Bronchial epithelial cell (primary cell): ENCODE measurements around the gene DMBX1. TPM values are rescaled to one million over a fixed set of nuclear protein-coding genes. Genes with fewer than 3 reads are reported as not detected.

Experiments
- DNase-seq: peaks from one replicate; pipeline ENCODE4 v3.0.0-alpha.2; 2010; ENCODE audit warnings: low read depth
- FAIRE-seq: peaks from 2 replicates; lab custom pipeline; 2011; peaks lifted over from hg19 to GRCh38; lab: Jason Lieb, UNC
- H3K27me3 ChIP-seq: 2 replicates; pipeline ENCODE4 v1.5.1; 2011; ENCODE audit warnings: low read length; ENCODE audit not compliant: control insufficient read depth, insufficient read depth
- H3K36me3 ChIP-seq: 2 replicates; pipeline ENCODE4 v1.5.1; 2011; ENCODE audit warnings: low read length; ENCODE audit not compliant: control insufficient read depth, insufficient read depth
- H3K4me3 ChIP-seq: 2 replicates; pipeline ENCODE4 v1.5.1; 2011; ENCODE audit warnings: mild to moderate bottlenecking, low read depth, low read length, control low read depth
- total RNA-seq: library from RNA; depleted of rRNA; stranded (reverse); fragments of >200 nt; gene quantifications from 2 replicates; pipeline ENCODE4 v1.2.1, GENCODE V29; 2014
- TF ChIP-seq, protein P1 (sequence below): IDR thresholded peaks from 2 replicates; pipeline ENCODE4 v1.5.1; 2011; ENCODE audit warnings: mild to moderate bottlenecking, moderate library complexity, low read length, control low read depth, inconsistent platforms; ENCODE audit not compliant: insufficient read depth, severe bottlenecking

Gene DMBX1
- total RNA-seq, 1 donor from 2014 or later, result not detected

DNA sequence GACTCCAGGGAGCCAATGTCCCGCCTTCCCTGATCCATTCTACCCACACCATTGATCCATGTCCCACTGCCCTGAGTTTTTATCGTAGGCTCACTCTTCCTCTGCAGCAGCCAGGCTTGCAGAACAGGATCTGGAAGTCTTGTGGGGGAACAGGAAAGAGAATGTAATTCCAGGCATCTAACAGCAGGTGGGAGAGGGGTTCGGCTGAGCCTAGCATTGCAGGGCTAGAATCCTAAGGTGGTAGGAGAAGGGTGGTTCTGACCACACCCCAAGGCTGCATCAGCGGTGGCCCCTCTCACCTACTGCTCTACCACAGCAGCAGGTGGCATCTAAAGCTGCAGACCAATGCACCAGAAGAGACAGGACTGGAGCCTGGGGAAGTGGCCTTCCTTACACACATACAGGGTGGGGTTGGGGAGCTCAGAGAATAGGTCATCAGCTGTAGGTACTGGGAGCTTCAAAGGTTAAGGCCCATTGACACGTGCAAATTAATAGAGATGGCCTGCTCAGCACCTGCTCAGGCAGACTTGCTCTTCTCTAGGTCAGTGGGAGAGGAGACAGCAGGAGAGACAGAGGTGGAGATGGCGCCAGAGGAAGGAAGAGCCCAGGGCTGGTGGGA lies 41.3 kb downstream of the DMBX1 start:
- no peaks in the 10 kb centered on the region for H3K36me3 ChIP-seq
- H3K4me3 ChIP-seq, result no peak overlapping the region
- TF ChIP-seq, protein P1, sequence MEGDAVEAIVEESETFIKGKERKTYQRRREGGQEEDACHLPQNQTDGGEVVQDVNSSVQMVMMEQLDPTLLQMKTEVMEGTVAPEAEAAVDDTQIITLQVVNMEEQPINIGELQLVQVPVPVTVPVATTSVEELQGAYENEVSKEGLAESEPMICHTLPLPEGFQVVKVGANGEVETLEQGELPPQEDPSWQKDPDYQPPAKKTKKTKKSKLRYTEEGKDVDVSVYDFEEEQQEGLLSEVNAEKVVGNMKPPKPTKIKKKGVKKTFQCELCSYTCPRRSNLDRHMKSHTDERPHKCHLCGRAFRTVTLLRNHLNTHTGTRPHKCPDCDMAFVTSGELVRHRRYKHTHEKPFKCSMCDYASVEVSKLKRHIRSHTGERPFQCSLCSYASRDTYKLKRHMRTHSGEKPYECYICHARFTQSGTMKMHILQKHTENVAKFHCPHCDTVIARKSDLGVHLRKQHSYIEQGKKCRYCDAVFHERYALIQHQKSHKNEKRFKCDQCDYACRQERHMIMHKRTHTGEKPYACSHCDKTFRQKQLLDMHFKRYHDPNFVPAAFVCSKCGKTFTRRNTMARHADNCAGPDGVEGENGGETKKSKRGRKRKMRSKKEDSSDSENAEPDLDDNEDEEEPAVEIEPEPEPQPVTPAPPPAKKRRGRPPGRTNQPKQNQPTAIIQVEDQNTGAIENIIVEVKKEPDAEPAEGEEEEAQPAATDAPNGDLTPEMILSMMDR, result peak; percentile 35
- no peak for FAIRE-seq
- DNase-seq, result peak; percentile 50
- no peaks in the 10 kb centered on the region for H3K27me3 ChIP-seq

- DNase-seq, result no peak
- FAIRE-seq, result no peak
- peaks cover 1% of the 10 kb centered on the region for H3K27me3 ChIP-seq
- no peak overlapping the region for H3K4me3 ChIP-seq
- TF ChIP-seq, protein P1, result no peak
- no peaks in the 10 kb centered on the region for H3K36me3 ChIP-seq
These were observed 42.5 kb downstream of the DMBX1 start for GRCh38 chr1:46532095-46532494.

DNA sequence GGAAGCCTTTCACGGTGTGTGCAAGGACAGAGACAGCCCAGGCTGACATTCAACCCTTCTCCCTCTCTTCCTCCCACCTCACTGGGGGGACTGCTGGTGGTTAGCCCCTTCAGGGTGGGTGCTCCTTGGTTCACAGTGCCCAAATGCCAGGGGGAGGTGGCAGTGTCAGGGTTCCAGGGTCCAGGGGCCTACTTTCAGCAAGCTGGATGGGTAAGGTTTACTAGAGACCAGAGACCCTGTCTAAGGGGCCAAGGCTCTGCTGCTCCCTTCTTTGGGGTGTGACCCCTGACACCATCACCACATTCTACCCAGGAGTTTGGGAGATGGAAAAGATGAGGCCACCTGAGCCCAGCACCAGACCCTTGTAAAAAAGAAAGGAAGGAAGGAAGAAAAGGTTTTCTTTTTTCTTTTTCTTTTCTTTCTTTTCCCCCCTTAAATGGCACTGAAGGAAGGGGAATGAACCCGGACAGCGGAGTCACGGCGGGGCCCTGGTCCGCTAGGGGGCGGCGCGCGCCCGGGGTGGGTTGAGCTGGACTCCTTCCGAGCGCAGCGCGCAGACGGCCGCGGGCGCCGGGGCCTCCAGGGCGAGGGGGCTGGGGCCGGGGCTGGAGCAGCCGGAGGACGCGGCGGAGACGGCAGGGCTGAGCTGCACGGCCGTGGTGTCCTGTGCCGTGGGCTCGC lies 43.0 kb downstream of the DMBX1 start:
- no peak for DNase-seq
- H3K27me3 ChIP-seq, result peaks cover 1% of the 10 kb centered on the region
- FAIRE-seq, result no peak
- H3K4me3 ChIP-seq, result peak overlapping the region; percentile 19
- TF ChIP-seq, protein P1, result peak; percentile 63
- no peaks in the 10 kb centered on the region for H3K36me3 ChIP-seq

- TF ChIP-seq, protein P1, result no peak
- Histone ChIP-seq H3K4me3 (peak overlapping the region; percentile 19), H3K27me3 (peaks cover 1% of the 10 kb centered on the region), H3K36me3 (no peaks in the 10 kb centered on the region)
- no peak for DNase-seq
- no peak for FAIRE-seq
These were observed 43.7 kb downstream of the DMBX1 start for GRCh38 chr1:46533179-46533864.

DNA sequence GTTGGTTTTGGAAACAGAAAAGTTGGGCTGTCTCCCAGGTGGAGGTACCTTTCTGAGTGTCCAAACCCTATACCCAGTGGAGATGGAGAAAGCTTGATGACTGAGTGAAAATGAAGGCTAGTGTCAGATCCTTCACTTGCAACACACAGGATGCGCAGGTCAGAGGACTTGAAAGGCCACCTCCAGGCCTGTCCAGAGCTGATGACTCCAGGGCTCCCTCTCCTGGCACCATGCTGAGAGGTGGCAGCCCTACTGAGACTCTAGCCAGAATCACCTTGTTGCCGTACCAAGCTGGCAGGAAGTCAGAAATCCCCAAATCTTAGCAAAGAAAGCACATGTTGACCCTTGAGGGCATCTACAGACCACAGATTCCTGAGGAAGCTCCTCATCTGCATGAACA lies 45.4 kb downstream of the DMBX1 start:
- H3K27me3 ChIP-seq, result peaks cover 1% of the 10 kb centered on the region
- no peaks in the 10 kb centered on the region for H3K36me3 ChIP-seq
- TF ChIP-seq, protein P1, result peak; percentile 85
- FAIRE-seq (peak; percentile 43), DNase-seq (peak; percentile 47)
- H3K4me3 ChIP-seq, result no peak overlapping the region
